Body of pancreas (tissue), 4 donors: Measurements from ENCODE around the gene PIANP. TPM values are rescaled to one million over a fixed set of nuclear protein-coding genes. Genes with fewer than 3 reads are reported as not detected.
A peak's percentile ranks its signal among the peaks of the same experiment; 100 is the strongest.
"Not testable (repeated sequence)": the region's sequence is repeated elsewhere in the genome, so short reads cannot be mapped to it uniquely, and the experiment has no call there.

Source experiments
- ATAC-seq: fragments of 150-250 bp; one replicate; pipeline ENCODE4 v1.9.1; 2016
- DNase-seq, 4 donors: peaks; one replicate each; pipeline ENCODE4 v3.0.0-alpha.2; 2019
- H3K27ac ChIP-seq, 4 donors: fragments of 200-600 bp; sonication (generic); 1 replicate in 3 of 4; 2 replicates in 1 of 4; pipeline versions ENCODE4 v1.5.1 to v1.6.1; 2016 to 2019; ENCODE audit warnings: mild to moderate bottlenecking in 1 of 4, mixed read lengths in 1 of 4, moderate library complexity in 1 of 4
- H3K27me3 ChIP-seq, 2 donors: fragments of 200-600 bp; sonication (generic); one replicate each; pipeline ENCODE4 v1.6.0; 2016; ENCODE audit warnings: mild to moderate bottlenecking in 1 of 2
- H3K36me3 ChIP-seq, 2 donors: fragments of 200-600 bp; sonication (generic); replicated peaks in 1 of 2; 2 replicates each; pipeline ENCODE4 v1.5.1; 2016; ENCODE audit warnings: low read depth in 2 of 2; ENCODE audit not compliant: insufficient read depth in 1 of 2
- H3K4me1 ChIP-seq: fragments of 200-600 bp; sonication (generic); one replicate; pipeline ENCODE4 v1.6.0; 2016
- H3K4me3 ChIP-seq, 2 donors: fragments of 200-600 bp; sonication (generic); 1 replicate in 1 of 2; 2 replicates in 1 of 2; pipeline ENCODE4 v1.5.1; 2016 to 2019
- H3K9me3 ChIP-seq, 3 donors: fragments of 200-600 bp; sonication (generic); 1 replicate in 2 of 3; 2 replicates in 1 of 3; pipeline ENCODE4 v1.5.1; 2016
- CTCF ChIP-seq, 7 experiments: fragments of 450-650 bp in 4 of 7; fragments of 200-600 bp in 3 of 7; sonication (generic) in 3 of 7; IDR thresholded peaks; one replicate each; pipeline ENCODE4 v1.5.1; 2016 to 2019; ENCODE audit warnings: antibody characterized with exemption in 7 of 7
- POLR2A ChIP-seq, 3 donors: fragments of 450-650 bp; IDR thresholded peaks; one replicate each; pipeline ENCODE4 v1.6.1; 2016; ENCODE audit warnings: antibody characterized with exemption in 3 of 3, mild to moderate bottlenecking in 2 of 3
- WGBS, 2 donors: methylation state at CpG; one replicate each; pipeline ENCODE4 v1.1.5; 2017; 5-methylcytosine and 5-hydroxymethylcytosine counted together
- intact Hi-C: fragments of 100-400 bp; cut with DNase I; formaldehyde crosslinking; loops from one replicate; pipeline ENCODE4 v1.15.1; 2023
- total RNA-seq, 2 donors: library from RNA; depleted of rRNA; stranded (reverse); fragments of >200 nt; gene quantifications; one replicate each; pipeline ENCODE4 v1.1.0, GENCODE V29; 2016

The PIANP gene
- total RNA-seq, 2 donors from 2014 or later, result not detected

GRCh38 chr12:6742834-6743233 is 42.2 kb upstream of the PIANP start:
- no peak for DNase-seq
- TF ChIP-seq POLR2A (IDR thresholded peaks at IDR 0.05) (no peak), CTCF (IDR thresholded peaks at IDR 0.05) (no peak)
- Histone ChIP-seq H3K36me3 (peaks cover 0 to 8% of the 10 kb centered on the region in 2 donors), H3K27ac (no peak overlapping the region), H3K4me1 (peaks cover 4% of the 10 kb centered on the region), H3K27me3 (no peaks in the 10 kb centered on the region), H3K9me3 (no peaks in the 10 kb centered on the region), H3K4me3 (no peak overlapping the region)
- 80 to 84% methylated on average over 3 of the region's 3 CpGs for WGBS, 2 donors
- intact Hi-C loops, result no loop called here
- no peak for ATAC-seq

GRCh38 chr12:6742080-6742479 is 41.5 kb upstream of the PIANP start:
- intact Hi-C loops, H3K27ac ChIP-seq, H3K4me3 ChIP-seq, DNase-seq, ATAC-seq, H3K9me3 ChIP-seq, H3K36me3 ChIP-seq, H3K4me1 ChIP-seq, H3K27me3 ChIP-seq: not testable (repeated sequence)
- WGBS, 2 donors, result 80 to 86% methylated on average over 12 of the region's 12 CpGs

DNA sequence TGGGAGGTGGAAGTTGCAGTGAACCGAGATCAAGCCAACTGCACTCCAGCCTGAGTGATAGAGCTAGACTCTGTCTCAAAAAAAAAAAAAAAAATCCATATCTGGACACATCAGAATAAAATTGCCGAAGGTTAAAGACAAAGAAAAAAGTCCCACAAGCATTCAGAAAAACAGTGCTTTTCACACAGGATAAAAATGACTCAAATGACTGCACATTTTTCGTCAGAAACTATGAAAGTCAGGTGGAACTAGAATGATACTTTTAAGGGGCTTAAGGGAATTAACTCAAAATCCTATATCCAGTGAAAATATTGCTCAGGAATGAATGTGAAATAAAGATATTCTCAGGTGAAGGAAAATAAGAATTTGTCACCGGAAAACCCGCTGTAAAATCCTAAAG is 36.1 kb upstream of the PIANP start:
- no peak for TF ChIP-seq POLR2A (IDR thresholded peaks at IDR 0.05)
- no peak for TF ChIP-seq CTCF (IDR thresholded peaks at IDR 0.05)
- intact Hi-C loops, result loop anchor here (5.0 kb wide), 1 partner anchor 46 kb away; no protein-coding TSS in a partner anchor
- Histone ChIP-seq H3K27me3 (no peaks in the 10 kb centered on the region), H3K27ac (no peak overlapping the region), H3K4me1 (peaks cover 4% of the 10 kb centered on the region), H3K36me3 (no peaks in the 10 kb centered on the region), H3K9me3 (no peaks in the 10 kb centered on the region), H3K4me3 (no peak overlapping the region)
- no peak for ATAC-seq
- 87 to 89% methylated on average over 5 of the region's 5 CpGs for WGBS, 2 donors
- no peak for DNase-seq

- DNase-seq (peak; percentile 69 to 81 (median 72)), ATAC-seq (peak; percentile 91)
- intact Hi-C loops, result loop anchor here (5.0 kb wide), 1 partner anchor 47 kb away; no protein-coding TSS in a partner anchor
- Histone ChIP-seq H3K36me3 (peaks cover 2 to 9% of the 10 kb centered on the region in 2 donors), H3K9me3 (no peaks in the 10 kb centered on the region), H3K4me1 (peaks cover 4% of the 10 kb centered on the region), H3K4me3 (no peak overlapping the region), H3K27me3 (no peaks in the 10 kb centered on the region), H3K27ac (no peak overlapping the region)
- WGBS, 2 donors, result 27% methylated on average over 8 of the region's 8 CpGs
- peak; percentile 60 to 86 (median 72) for TF ChIP-seq CTCF (IDR thresholded peaks at IDR 0.05)
- no peak for TF ChIP-seq POLR2A (IDR thresholded peaks at IDR 0.05)
These were observed 35.0 kb upstream of the PIANP start for GRCh38 chr12:6735448-6736191.

- no peak for DNase-seq
- TF ChIP-seq CTCF (IDR thresholded peaks at IDR 0.05), result no peak
- TF ChIP-seq POLR2A (IDR thresholded peaks at IDR 0.05), result no peak
- no peaks in the 10 kb centered on the region for H3K27me3 ChIP-seq
- no peaks in the 10 kb centered on the region for H3K9me3 ChIP-seq
- H3K27ac ChIP-seq, result no peak overlapping the region
- intact Hi-C loops, result loop anchor here (5.0 kb wide), 1 partner anchor 48 kb away; no protein-coding TSS in a partner anchor
- no peak for ATAC-seq
- H3K36me3 ChIP-seq, result peaks cover 11 to 15% of the 10 kb centered on the region in 2 donors
- 69 to 79% methylated on average over 6 to 10 of the region's 10 CpGs for WGBS, 2 donors
- H3K4me3 ChIP-seq, result no peak overlapping the region
- H3K4me1 ChIP-seq, result peaks cover 4% of the 10 kb centered on the region
These were observed 34.1 kb upstream of the PIANP start for GRCh38 chr12:6734506-6735387.
